Measurements from ENCODE around the gene KCNH4.
A peak's percentile ranks its signal among the peaks of the same experiment; 100 is the strongest.

KCNH4 gene

GRCh38 chr17:42116705-42117396, 64.1 kb downstream of the KCNH4 start:
- peak; percentile 79 for DNase-seq

DNA sequence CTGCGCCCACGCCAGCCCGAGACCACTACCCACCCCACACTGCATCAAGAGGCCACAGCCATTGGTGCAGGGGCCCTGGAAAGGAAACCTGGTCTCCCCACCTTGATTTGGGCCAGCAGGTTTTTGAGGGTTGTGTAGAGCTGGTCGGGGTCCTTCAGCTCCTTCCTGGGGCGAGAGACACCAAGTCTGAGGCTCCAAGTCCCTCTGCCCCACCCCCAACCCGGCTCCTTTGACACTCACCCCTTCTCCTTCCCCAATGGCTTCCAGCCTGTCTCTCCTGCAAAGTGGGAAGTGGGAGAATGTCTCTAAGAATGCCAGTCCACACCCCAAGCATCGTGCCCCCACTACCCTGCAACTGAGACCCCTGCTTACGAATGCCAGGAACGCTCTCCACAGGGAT, 66.8 kb downstream of the KCNH4 start:
- no peak for DNase-seq

- no peak for DNase-seq
Observed at GRCh38 chr17:42113293-42114069, 67.5 kb downstream of the KCNH4 start.

- DNase-seq: peak; percentile 71
Observed at GRCh38 chr17:42112552-42113176, 68.3 kb downstream of the KCNH4 start, which contains the start of gene DHX58. Gene DHX58, minus strand, starts transcription at chr17:42112714. Its CDS starts 822 bp downstream, at chr17:42111892.

DNA sequence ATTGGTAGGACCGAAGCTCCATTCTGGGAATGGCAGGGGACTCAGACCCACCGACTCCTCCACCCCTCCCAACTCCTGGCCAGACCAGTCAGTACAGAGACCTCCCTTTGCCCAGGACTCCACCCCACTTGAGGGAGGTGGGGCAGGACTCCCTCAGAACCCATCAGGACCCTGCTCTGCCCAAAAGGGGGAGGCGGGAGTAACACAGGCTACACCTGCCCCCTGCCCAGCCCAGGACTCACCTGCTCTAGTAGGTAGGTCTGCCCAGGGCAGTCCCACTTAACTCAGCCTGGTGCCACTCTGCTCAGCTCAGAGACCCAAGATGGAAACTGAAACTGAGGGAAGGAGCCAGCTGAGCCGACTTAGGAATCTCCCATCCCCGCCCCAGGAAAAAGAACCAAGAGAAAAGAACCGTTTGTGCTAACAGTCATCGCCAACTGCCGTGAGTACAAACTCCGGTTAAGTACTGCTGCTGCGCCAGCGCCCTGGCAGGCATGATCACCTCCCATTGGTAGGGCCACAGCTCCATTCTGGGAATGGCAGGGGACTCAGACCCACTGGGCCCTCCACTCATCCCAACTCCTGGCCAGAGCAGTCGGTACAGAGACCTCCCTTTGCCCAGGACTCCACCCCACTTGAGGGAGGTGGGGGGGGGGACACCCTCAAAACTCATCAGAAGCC, 68.9 kb downstream of the KCNH4 start:
- peak; percentile 22 for DNase-seq

DNA sequence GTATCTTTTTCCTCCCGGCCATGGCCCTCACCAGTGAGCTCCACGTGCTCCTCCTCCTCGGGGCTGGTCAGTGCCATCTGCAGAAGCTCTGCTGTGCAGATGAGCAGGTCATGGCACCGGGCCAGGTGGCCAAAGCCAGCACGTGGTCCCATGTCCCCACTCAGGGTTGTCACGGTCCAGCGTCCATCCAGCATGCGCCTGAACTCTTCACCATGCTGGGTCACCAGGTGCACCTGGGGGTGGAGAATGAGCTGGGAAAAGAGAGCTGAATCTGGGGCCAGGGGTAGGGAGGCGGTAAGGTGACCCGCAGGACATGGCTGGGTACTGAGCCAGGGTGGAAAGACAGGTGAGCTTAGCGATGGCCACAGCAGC, 69.7 kb downstream of the KCNH4 start:
- DNase-seq: no peak

DNA sequence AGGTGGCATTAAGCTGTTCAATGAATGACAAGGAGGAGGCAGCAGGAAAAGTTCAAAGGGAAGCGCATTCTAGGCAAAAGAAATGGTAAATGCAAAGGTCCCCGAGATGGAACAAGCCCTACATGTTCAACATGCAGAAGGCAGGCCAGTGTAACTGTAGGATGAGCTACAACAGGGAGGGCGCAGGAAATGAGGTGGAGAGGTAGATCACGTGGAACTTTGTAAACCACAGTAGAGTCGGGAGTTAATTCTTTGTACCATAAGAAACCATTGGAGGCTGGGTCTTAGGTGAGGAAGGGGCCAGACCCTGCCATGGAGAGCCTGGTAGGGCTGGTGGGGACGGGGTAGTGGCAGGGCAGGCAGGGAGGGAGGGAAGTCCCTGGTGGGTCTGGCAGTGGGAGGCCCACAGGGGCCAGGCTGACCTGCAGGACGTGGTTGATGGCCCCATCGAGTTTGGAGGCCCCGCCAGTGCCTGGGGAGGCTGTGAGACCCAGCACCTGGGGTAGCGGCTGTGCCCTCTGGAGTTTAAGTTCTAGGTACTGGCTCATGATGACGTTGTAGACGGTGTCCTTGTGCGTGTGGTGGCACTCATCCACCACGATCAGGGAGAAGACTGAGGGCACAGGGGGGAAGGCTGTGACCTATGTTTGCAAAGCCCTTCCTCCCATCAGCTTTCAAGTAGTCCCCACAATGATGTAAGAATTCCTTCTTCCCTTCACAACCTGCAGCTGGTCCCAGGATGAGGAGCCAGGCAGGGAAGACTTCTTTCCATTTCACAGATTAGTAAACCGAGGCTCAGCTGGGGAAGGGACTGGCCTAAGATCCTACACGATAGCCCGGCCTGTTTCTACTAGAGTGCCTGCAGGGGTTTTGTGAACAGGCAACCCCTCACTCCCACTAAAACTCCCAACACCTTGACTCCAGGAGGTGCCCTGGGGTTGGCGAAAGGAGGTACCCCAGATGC, 70.4 kb downstream of the KCNH4 start:
- DNase-seq: no peak

GRCh38 chr17:42109086-42109485, 71.9 kb downstream of the KCNH4 start:
- no peak for DNase-seq

GRCh38 chr17:42107597-42108576, 73.1 kb downstream of the KCNH4 start:
- DNase-seq: peak; percentile 84

DNA sequence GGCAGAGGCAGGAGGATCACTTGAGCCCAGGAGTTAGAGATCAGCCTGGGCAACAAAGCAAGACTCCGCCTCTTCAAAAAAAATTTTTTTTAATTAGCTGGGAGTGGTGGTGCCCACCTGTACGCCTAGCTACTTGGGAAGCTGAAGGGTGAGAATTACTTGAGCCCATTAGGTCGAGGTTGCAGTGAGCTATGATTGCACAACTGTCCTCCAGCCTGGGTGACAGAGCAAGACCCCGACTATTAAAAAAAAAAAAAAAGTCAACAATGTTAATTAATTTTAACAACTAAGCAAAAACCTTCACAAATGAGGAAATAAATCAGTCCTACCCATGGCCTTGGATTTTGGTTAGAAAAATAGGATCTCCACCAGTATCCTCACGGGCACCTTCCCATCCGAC, 73.8 kb downstream of the KCNH4 start:
- no peak for DNase-seq
